GM18498 (cell line): Measurements from ENCODE around the gene MROH8.
"Not testable (repeated sequence)": the region's sequence is repeated elsewhere in the genome, so short reads cannot be mapped to it uniquely, and the experiment has no call there.

Experiments used
- ATAC-seq: cut with Tn5 transposase; IDR thresholded peaks from one replicate; pipeline ENCODE4 v1.9.1; 2021; ENCODE audit warnings: mild to moderate bottlenecking, moderate library complexity; ENCODE audit not compliant: unreplicated experiment

Gene MROH8

GRCh38 chr20:37158248-37158647, 21.1 kb downstream of the MROH8 start:
- no peak for ATAC-seq

- no peak for ATAC-seq
Observed at GRCh38 chr20:37155987-37156386, 23.4 kb downstream of the MROH8 start.

DNA sequence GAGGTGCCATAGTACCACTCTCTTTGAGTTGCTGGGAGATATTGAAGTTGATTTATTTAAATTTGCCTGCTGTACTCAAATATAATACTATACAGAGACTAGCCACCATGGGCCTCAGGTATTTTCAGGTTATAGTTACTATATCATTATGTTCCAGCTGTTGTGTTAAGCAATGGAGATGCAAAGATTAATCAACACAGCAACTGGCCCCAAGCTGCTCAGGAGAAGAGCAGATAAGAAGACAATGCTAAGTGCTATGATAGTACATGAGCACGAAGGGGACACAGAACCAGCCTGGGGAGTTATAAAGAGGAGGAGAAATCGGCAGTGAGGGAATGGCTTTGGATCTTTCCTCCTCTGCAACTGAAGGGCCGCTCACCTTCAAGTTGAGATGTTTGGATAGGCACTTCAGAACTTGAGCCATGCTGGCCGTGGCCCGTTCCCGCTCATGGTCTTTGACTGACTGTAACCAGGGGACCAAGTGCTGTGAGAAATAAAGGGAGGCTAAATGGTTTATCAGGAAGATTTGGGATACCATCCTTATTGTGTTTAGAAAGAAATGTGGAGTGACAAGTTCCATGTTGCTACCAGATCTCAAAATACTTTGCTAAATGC, 24.6 kb downstream of the MROH8 start:
- no peak for ATAC-seq

- ATAC-seq: no peak
Observed at GRCh38 chr20:37152284-37152683, 27.1 kb downstream of the MROH8 start.

GRCh38 chr20:37151529-37151928, 27.8 kb downstream of the MROH8 start:
- ATAC-seq: no peak

- not testable (repeated sequence) for ATAC-seq
Observed at GRCh38 chr20:37150864-37151263, 28.5 kb downstream of the MROH8 start.

DNA sequence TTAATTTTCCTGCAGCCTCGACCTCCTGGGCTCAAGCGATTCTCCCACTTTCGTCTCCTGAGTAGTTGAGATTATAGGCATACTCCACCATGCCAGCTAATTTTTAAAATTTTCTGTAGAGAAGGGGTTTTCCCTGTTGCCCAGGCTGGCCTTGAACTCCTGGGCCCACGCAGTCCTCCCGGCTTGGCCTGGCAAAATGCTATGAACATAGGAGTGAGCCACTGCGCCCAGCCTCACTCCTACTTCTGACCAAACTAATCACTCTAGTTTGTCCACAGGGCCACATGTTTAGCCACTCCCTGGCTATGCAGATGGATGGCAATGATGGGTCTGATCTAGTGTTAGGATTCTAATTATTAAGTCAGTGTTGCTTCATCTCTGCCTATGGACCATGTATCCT, 32.1 kb downstream of the MROH8 start:
- ATAC-seq: no peak

DNA sequence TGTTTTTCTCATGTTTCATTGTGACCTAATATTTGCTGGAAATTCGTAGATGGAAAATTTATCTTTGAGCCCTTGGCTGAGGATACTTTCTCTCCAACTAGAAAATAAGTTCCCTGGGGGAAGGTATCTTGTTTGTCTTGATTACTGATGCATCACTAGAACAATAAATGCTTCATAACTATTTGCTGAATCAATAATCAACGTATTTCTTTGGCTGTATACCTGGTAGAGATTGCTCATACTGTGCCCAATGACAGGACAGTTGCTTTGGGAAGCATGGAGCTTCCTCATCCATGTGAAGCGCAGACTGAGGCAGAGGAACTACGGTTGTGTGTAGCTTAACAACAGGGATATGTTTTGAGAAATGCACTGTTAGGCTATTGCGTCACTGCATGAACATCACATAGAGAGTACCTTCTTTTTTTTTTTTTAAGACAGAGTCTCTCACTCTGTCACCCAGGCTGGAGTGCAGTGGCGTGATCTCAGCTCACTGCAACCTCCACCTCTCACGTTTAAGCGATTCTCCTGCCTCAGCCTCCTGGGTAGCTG, 34.4 kb downstream of the MROH8 start:
- ATAC-seq: no peak

DNA sequence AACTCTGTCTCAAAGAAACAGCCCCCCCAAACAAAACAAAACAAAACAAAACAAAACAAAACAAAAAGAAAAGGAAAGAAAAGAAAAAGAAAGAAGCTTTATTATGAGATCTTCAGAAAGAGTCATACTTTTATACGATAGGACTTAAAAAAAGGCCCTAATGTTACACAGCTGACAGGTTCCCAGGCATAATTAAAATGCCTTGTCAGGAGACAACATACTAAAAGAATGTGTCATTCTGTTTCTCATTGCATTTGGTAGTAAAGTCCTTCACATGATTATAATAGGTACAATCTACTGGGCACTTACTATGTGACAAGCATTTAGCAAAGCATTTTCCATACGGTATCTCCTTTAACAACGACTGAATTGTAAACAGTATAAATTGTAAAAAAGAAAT, 36.6 kb downstream of the MROH8 start:
- no peak for ATAC-seq

DNA sequence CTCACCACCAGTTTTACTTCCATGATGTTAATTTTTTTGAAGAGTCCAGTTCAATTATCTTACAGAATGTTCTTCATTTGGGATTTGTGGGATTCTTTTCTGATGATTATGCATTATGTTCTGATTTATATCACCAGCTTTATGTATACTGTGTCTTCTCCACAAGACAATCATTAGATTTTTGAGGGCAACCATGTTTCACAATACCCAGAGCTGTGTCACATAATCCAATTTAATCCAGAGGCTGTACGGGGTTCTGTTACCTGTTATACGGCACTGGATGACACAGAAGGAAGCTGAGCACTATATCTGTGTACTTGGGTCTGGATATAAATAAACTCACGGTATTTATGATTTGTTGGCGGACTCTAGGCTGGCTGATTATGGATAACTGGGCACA, 41.8 kb downstream of the MROH8 start:
- ATAC-seq: no peak

- ATAC-seq: no peak
Observed at GRCh38 chr20:37133952-37134351, 45.4 kb downstream of the MROH8 start.

GRCh38 chr20:37131486-37131885, 47.9 kb downstream of the MROH8 start:
- no peak for ATAC-seq

DNA sequence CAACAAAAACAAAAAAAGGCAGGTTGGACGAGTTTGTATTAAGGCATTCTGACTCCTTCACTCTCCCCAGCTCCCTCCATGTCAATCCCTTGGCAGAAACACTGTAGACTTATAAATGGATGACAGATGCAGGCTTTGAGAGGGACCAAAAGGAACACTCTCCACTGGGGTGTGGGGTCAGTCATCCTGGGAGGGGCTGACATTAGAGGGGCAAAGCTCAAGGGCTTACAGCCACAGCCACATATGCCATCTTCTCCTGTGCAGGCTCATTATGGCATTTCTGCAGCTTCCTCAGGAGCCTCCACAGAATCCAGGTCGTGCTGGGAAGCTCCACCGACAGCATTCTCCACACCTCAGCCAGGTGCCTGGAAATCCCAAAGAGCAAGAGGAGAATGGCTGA, 50.5 kb downstream of the MROH8 start:
- ATAC-seq: no peak

DNA sequence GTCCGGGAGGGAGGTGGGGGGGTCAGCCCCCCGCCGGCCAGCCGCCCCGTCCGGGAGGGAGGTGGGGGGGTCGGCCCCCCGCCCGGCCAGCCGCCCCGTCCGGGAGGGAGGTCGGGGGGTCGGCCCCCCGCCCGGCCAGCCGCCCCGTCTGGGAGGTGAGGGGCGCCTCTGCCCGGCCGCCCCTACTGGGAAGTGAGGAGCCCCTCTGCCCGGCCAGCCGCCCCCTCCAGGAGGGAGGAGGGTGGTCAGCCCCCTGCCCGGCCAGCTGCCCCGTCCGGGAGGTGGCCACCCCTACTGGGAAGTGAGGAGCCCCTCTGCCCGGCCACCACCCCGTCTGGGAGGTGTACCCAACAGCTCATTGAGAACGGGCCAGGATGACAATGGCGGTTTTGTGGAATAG, 53.1 kb downstream of the MROH8 start:
- ATAC-seq: not testable (repeated sequence)

- ATAC-seq: no peak
Observed at GRCh38 chr20:37123441-37123840, 55.9 kb downstream of the MROH8 start.

DNA sequence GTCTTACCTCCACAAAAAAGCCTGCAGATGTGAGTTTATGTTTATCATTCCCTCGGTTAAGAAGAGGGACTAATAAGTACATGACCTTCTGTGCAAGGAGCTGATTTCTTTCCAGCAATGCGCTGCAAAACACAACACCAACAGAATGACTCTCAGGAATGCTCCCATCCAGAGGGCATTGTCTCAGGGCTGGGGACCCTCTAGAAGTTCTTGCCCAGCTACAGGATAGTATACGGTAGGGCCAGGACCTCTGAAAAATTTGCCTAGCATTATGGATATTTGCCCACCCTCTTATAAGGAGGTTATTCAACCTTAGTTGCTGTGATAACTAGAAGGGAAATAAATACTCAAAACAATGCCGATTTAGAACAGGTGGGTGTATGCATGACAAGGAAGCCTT, 58.9 kb downstream of the MROH8 start:
- ATAC-seq: no peak

DNA sequence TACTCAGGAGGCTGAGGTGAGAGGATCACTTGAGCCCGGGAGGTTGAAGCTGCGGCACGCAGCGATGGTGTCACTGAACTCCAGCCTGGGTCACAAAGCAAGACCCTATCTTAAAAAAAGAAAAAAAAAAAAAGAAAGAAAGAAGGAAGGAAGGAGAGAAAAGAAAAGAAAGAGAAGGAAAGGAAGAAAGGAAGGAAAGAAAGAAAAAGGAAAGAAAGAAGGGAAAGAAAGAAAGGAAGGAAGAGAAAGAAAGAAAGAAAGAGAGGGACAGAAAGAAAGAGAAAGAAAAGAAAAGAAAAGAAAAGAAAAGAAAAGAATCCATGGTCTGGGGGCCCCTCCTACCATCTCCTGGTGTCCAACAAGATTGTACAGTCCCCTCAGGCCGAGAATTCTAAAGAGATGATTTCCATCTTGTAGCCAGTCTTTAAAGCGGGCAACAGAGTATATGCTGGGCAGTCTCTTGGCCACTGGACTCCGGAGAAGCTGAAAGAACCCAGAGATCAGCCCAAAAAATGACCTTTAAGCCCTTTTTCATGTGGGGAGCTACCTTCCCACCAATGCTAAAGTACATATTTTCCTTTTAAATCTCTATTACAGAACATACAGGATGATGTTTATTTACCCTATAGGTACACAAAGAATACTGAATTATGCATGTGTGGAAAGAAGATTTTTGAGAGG, 59.9 kb downstream of the MROH8 start:
- no peak for ATAC-seq

- no peak for ATAC-seq
Observed at GRCh38 chr20:37114012-37114411, 65.3 kb downstream of the MROH8 start.

DNA sequence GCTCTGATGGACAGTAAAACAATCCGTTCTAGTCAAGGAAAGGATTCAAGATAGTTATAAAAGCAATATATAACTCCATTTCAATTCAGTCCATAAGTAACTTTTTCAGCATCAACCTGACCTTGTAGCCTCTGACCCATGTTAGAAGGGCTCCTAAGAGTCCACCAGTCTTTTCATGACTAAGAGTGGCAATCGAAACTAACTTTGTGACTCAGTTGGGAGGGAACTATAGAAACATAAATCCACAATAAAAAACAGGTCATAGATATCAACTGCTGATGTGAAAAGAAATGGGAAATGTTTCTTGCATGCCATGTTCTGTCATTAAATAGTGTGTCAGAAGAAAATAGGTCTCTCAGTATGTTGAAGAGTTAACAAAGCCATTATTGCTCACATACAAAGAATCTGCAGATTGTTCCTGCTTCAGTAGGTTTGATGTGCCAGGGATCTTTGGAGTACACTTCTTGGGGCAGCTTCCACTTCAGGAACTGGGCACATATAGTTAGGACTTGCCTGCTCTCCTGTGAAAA, 67.4 kb downstream of the MROH8 start:
- no peak for ATAC-seq

GRCh38 chr20:37108676-37109075, 70.7 kb downstream of the MROH8 start:
- no peak for ATAC-seq

DNA sequence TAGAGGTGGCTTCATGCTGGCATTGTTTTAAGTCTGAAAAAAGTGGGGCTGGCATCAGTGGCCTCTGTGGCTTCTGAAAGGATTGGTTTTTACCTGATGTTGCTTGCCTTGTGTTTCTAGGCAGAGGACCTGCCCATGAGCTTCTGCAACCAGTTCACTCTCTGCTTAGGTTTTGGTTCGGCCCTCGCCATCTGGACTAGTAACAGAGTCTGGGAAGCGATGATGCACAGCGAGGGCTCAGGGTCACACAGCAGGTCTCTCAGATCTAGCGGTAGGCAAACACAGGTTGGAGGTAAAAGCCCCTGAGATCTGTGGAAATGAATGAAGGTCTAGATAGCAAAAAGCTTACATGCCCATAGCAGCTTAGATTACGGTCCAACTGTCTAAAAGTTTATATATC, 76.8 kb downstream of the MROH8 start:
- ATAC-seq: no peak

GRCh38 chr20:37096415-37097041, 82.8 kb downstream of the MROH8 start:
- no peak for ATAC-seq
